ENCODE data around the gene UNKL. TPM values are rescaled to one million over a fixed set of nuclear protein-coding genes. Genes with fewer than 3 reads are reported as not detected.

The UNKL gene
- total RNA-seq, 1 experiment from 2014 or later, result 17.7 TPM

GRCh38 chr16:1320658-1321240, 93.8 kb downstream of the UNKL start:
- no peaks in the 10 kb centered on the region for H3K27me3 ChIP-seq (replicated peaks)
- DNase-seq (ENCODE audit: low read depth in 1 of 2, low spot score in 2 of 2), result no peak
- no peaks in the 10 kb centered on the region for H3K9me3 ChIP-seq (replicated peaks)
- H3K36me3 ChIP-seq, result peaks cover 89% of the 10 kb centered on the region
- H3K4me3 ChIP-seq, result no peak overlapping the region
- H3K27ac ChIP-seq, result no peak overlapping the region
- H3K4me1 ChIP-seq (replicated peaks), result no peaks in the 10 kb centered on the region

- no peaks in the 10 kb centered on the region for H3K9me3 ChIP-seq (replicated peaks)
- no peaks in the 10 kb centered on the region for H3K27me3 ChIP-seq (replicated peaks)
- DNase-seq (ENCODE audit: low read depth in 1 of 2, low spot score in 2 of 2), result no peak
- H3K4me1 ChIP-seq (replicated peaks), result no peaks in the 10 kb centered on the region
- H3K4me3 ChIP-seq, result no peak overlapping the region
- H3K27ac ChIP-seq, result no peak overlapping the region
- H3K36me3 ChIP-seq, result peaks cover 89% of the 10 kb centered on the region
Measured at GRCh38 chr16:1320097-1320496, 94.4 kb downstream of the UNKL start.

- H3K27me3 ChIP-seq (replicated peaks), result no peaks in the 10 kb centered on the region
- H3K27ac ChIP-seq, result no peak overlapping the region
- H3K4me3 ChIP-seq, result no peak overlapping the region
- H3K4me1 ChIP-seq (replicated peaks), result no peaks in the 10 kb centered on the region
- H3K9me3 ChIP-seq (replicated peaks), result no peaks in the 10 kb centered on the region
- peaks cover 89% of the 10 kb centered on the region for H3K36me3 ChIP-seq
- DNase-seq (ENCODE audit: low read depth in 1 of 2, low spot score in 2 of 2), result no peak
Measured at GRCh38 chr16:1319041-1319440, 95.5 kb downstream of the UNKL start.

- H3K36me3 ChIP-seq, result peaks cover 87% of the 10 kb centered on the region
- no peaks in the 10 kb centered on the region for H3K9me3 ChIP-seq (replicated peaks)
- no peak for DNase-seq (ENCODE audit: low read depth in 1 of 2, low spot score in 2 of 2)
- H3K4me1 ChIP-seq (replicated peaks), result no peaks in the 10 kb centered on the region
- H3K27ac ChIP-seq, result no peak overlapping the region
- H3K4me3 ChIP-seq, result no peak overlapping the region
- H3K27me3 ChIP-seq (replicated peaks), result no peaks in the 10 kb centered on the region
Measured at GRCh38 chr16:1318268-1318545, 96.3 kb downstream of the UNKL start.

- Histone ChIP-seq H3K4me1 (replicated peaks) (no peaks in the 10 kb centered on the region), H3K27ac (no peak overlapping the region), H3K9me3 (replicated peaks) (no peaks in the 10 kb centered on the region), H3K36me3 (peaks cover 90% of the 10 kb centered on the region), H3K27me3 (replicated peaks) (no peaks in the 10 kb centered on the region), H3K4me3 (no peak overlapping the region)
- no peak for DNase-seq (ENCODE audit: low read depth in 1 of 2, low spot score in 2 of 2)
Measured at GRCh38 chr16:1317479-1318267, 96.8 kb downstream of the UNKL start.

GRCh38 chr16:1316033-1316405, 98.5 kb downstream of the UNKL start:
- H3K36me3 ChIP-seq, result peaks cover 98% of the 10 kb centered on the region

GRCh38 chr16:1315081-1316032, 99.1 kb downstream of the UNKL start:
- DNase-seq (ENCODE audit: low read depth in 1 of 2, low spot score in 2 of 2), result no peak
- H3K4me3 ChIP-seq, result no peak overlapping the region
- peaks cover 98% of the 10 kb centered on the region for H3K36me3 ChIP-seq

More at GRCh38 chr16:1316033-1316405, 98.5 kb downstream of the UNKL start:
- Histone ChIP-seq H3K27me3 (replicated peaks) (no peaks in the 10 kb centered on the region), H3K9me3 (replicated peaks) (no peaks in the 10 kb centered on the region), H3K4me1 (replicated peaks) (peaks cover 10% of the 10 kb centered on the region), H3K4me3 (no peak overlapping the region), H3K27ac (no peak overlapping the region)
- DNase-seq (ENCODE audit: low read depth in 1 of 2, low spot score in 2 of 2), result no peak

GRCh38 chr16:1314399-1315068, 100.0 kb downstream of the UNKL start:
- no peak overlapping the region for H3K4me3 ChIP-seq
- H3K27ac ChIP-seq, result no peak overlapping the region
- no peaks in the 10 kb centered on the region for H3K27me3 ChIP-seq (replicated peaks)
- peaks cover 95% of the 10 kb centered on the region for H3K36me3 ChIP-seq
- no peak for DNase-seq (ENCODE audit: low read depth in 1 of 2, low spot score in 2 of 2)
- H3K9me3 ChIP-seq (replicated peaks), result no peaks in the 10 kb centered on the region
- H3K4me1 ChIP-seq (replicated peaks), result peaks cover 16% of the 10 kb centered on the region

More at GRCh38 chr16:1315081-1316032, 99.1 kb downstream of the UNKL start:
- Histone ChIP-seq H3K4me1 (replicated peaks) (peaks cover 16% of the 10 kb centered on the region), H3K27me3 (replicated peaks) (no peaks in the 10 kb centered on the region), H3K9me3 (replicated peaks) (no peaks in the 10 kb centered on the region), H3K27ac (no peak overlapping the region)

GRCh38 chr16:1313721-1314369, 100.7 kb downstream of the UNKL start:
- H3K36me3 ChIP-seq, result peaks cover 88% of the 10 kb centered on the region
- no peak overlapping the region for H3K4me3 ChIP-seq
- DNase-seq (ENCODE audit: low read depth in 1 of 2, low spot score in 2 of 2), result no peak
- no peaks in the 10 kb centered on the region for H3K9me3 ChIP-seq (replicated peaks)
- peaks cover 19% of the 10 kb centered on the region for H3K4me1 ChIP-seq (replicated peaks)
- H3K27ac ChIP-seq, result no peak overlapping the region
- H3K27me3 ChIP-seq (replicated peaks), result no peaks in the 10 kb centered on the region

Other genes starting within 250 kb of the UNKL start
- not detected in 2 replicates for gene TPSG1, start 189.4 kb downstream of the UNKL start, total RNA-seq (2014; rRNA removed; shearing (Covaris generic))
- gene TPSB2, start 184.5 kb downstream of the UNKL start, total RNA-seq (2014; rRNA removed; shearing (Covaris generic)), result not detected in 2 replicates
- not detected in 2 replicates for gene TPSAB1, start 174.0 kb downstream of the UNKL start, total RNA-seq (2014; rRNA removed; shearing (Covaris generic))
- not detected in 2 replicates for gene TPSD1, start 158.6 kb downstream of the UNKL start, total RNA-seq (2014; rRNA removed; shearing (Covaris generic))
- gene UBE2I, start 105.1 kb downstream of the UNKL start, total RNA-seq (2014; rRNA removed; shearing (Covaris generic)), result 45.2 and 77.4 TPM in 2 replicates
- 1.2 and 3.1 TPM in 2 replicates for gene BAIAP3, start 81.1 kb downstream of the UNKL start, total RNA-seq (2014; rRNA removed; shearing (Covaris generic))
- gene TSR3, start 62.8 kb downstream of the UNKL start, total RNA-seq (2014; rRNA removed; shearing (Covaris generic)), result 110 and 166 TPM in 2 replicates
- 45.9 and 60.7 TPM in 2 replicates for gene GNPTG, start 62.8 kb downstream of the UNKL start, total RNA-seq (2014; rRNA removed; shearing (Covaris generic))
- 25.3 and 25.6 TPM in 2 replicates for gene UQCC4, start 6.0 kb upstream of the UNKL start, total RNA-seq (2014; rRNA removed; shearing (Covaris generic))
- not detected in 2 replicates for gene PERCC1, start 16.4 kb upstream of the UNKL start, total RNA-seq (2014; rRNA removed; shearing (Covaris generic))
- not detected in 2 replicates for gene CCDC154, start 29.9 kb upstream of the UNKL start, total RNA-seq (2014; rRNA removed; shearing (Covaris generic))
- gene CLCN7, start 60.3 kb upstream of the UNKL start, total RNA-seq (2014; rRNA removed; shearing (Covaris generic)), result 19.8 and 26.6 TPM in 2 replicates
- gene PTX4, start 74.2 kb upstream of the UNKL start, total RNA-seq (2014; rRNA removed; shearing (Covaris generic)), result not detected in 2 replicates
- 19.7 and 21.9 TPM in 2 replicates for gene TELO2, start 78.7 kb upstream of the UNKL start, total RNA-seq (2014; rRNA removed; shearing (Covaris generic))
- gene TMEM204, start 119.0 kb upstream of the UNKL start, total RNA-seq (2014; rRNA removed; shearing (Covaris generic)), result 0.29 and 0.91 TPM in 2 replicates
- gene IFT140, start 197.4 kb upstream of the UNKL start, total RNA-seq (2014; rRNA removed; shearing (Covaris generic)), result 5.4 and 5.9 TPM in 2 replicates
- 9.0 and 10.3 TPM in 2 replicates for gene CRAMP1, start 197.7 kb upstream of the UNKL start, total RNA-seq (2014; rRNA removed; shearing (Covaris generic))